SK-N-SH treated with all-trans-retinoic acid at 6 μM for 48 hours (cell line): ENCODE measurements around the gene SLC22A12.

Experiments used
- ATAC-seq: fragments of 200-7000 bp; cut with Tn5 transposase; 3 replicates; pipeline ENCODE4 v1.9.1; 2020; ENCODE audit warnings: mild to moderate bottlenecking, moderate library complexity
- ARNTL ChIP-seq: fragments of 450-650 bp; formaldehyde crosslinking; IDR thresholded peaks from 2 replicates; pipeline ENCODE4 v1.5.0; 2020; ENCODE audit warnings: low read depth, mild to moderate bottlenecking, moderate library complexity, borderline replicate concordance
- BACH2 ChIP-seq: fragments of 250-450 bp; sonication (Bioruptor Pico); IDR thresholded peaks from 2 replicates; pipeline ENCODE4 v1.9.0; 2021; ENCODE audit warnings: mild to moderate bottlenecking, borderline replicate concordance
- CREB5 ChIP-seq: fragments of 250-450 bp; sonication (Bioruptor Pico); IDR thresholded peaks from 2 replicates; pipeline ENCODE4 v1.5.1; 2020; ENCODE audit warnings: low read depth, mild to moderate bottlenecking, moderate library complexity
- CSDC2 ChIP-seq: fragments of 250-450 bp; sonication (Bioruptor Pico); IDR thresholded peaks from 2 replicates; pipeline ENCODE4 v1.5.0; 2020; ENCODE audit warnings: mild to moderate bottlenecking, moderate library complexity
- ESRRG ChIP-seq: fragments of 250-450 bp; sonication (Bioruptor Pico); IDR thresholded peaks from 2 replicates; pipeline ENCODE4 v1.6.1; 2021; ENCODE audit warnings: mild to moderate bottlenecking
- GLIS3 ChIP-seq: fragments of 250-450 bp; sonication (Bioruptor Pico); IDR thresholded peaks from 2 replicates; pipeline ENCODE4 v1.5.0; 2020; ENCODE audit warnings: mild to moderate bottlenecking, moderate library complexity
- PATZ1 ChIP-seq: fragments of 250-450 bp; sonication (Bioruptor Pico); IDR thresholded peaks from 2 replicates; pipeline ENCODE4 v1.8.0; 2020; ENCODE audit warnings: mild to moderate bottlenecking, moderate library complexity, borderline replicate concordance
- POU6F1 ChIP-seq: fragments of 250-450 bp; sonication (Bioruptor Pico); IDR thresholded peaks from 2 replicates; pipeline ENCODE4 v1.8.0; 2021; ENCODE audit warnings: low read depth, mild to moderate bottlenecking, moderate library complexity, borderline replicate concordance
- PPARA ChIP-seq: fragments of 250-450 bp; sonication (Bioruptor Pico); IDR thresholded peaks from 2 replicates; pipeline ENCODE4 v1.5.0; 2020; ENCODE audit warnings: mild to moderate bottlenecking, borderline replicate concordance
- RARB ChIP-seq: fragments of 250-450 bp; sonication (Bioruptor Pico); IDR thresholded peaks from 2 replicates; pipeline ENCODE4 v1.8.0; 2021; ENCODE audit warnings: mild to moderate bottlenecking, moderate library complexity
- TCF4 ChIP-seq: fragments of 250-450 bp; sonication (Bioruptor Pico); IDR thresholded peaks from 2 replicates; pipeline ENCODE4 v1.8.0; 2021; ENCODE audit warnings: mild to moderate bottlenecking, moderate library complexity, borderline replicate concordance
- TOX ChIP-seq: fragments of 250-450 bp; sonication (Bioruptor Pico); IDR thresholded peaks from 2 replicates; pipeline ENCODE4 v1.8.0; 2021; ENCODE audit warnings: mild to moderate bottlenecking, moderate library complexity, borderline replicate concordance
- TSHZ2 ChIP-seq: fragments of 250-450 bp; sonication (Bioruptor Pico); IDR thresholded peaks from 2 replicates; pipeline ENCODE4 v1.5.0; 2020; ENCODE audit warnings: mild to moderate bottlenecking, moderate library complexity
- ZC3H10 ChIP-seq: fragments of 250-450 bp; sonication (Bioruptor Pico); IDR thresholded peaks from 2 replicates; pipeline ENCODE4 v1.5.1; 2021; ENCODE audit warnings: mild to moderate bottlenecking, moderate library complexity
- ZFP30 ChIP-seq: fragments of 450-650 bp; formaldehyde crosslinking; IDR thresholded peaks from 2 replicates; pipeline ENCODE4 v1.5.0; 2022; ENCODE audit warnings: mild to moderate bottlenecking, moderate library complexity
- ZNF565 ChIP-seq: fragments of 450-650 bp; formaldehyde crosslinking; conservative IDR thresholded peaks from 2 replicates; pipeline ENCODE4 v1.5.0; 2020; ENCODE audit warnings: low read depth, mild to moderate bottlenecking, moderate library complexity
- ZNF8 ChIP-seq: fragments of 450-650 bp; formaldehyde crosslinking; IDR thresholded peaks from 2 replicates; pipeline ENCODE4 v1.5.0; 2020; ENCODE audit warnings: mild to moderate bottlenecking, moderate library complexity

The SLC22A12 gene

GRCh38 chr11:64647019-64647779 lies 56.2 kb downstream of the SLC22A12 start:
- TF ChIP-seq ZFP30 (CRISPR knock-in tag) (no peak), RARB (CRISPR knock-in tag) (no peak), TSHZ2 (no peak), POU6F1 (CRISPR knock-in tag) (no peak), CREB5 (no peak), ZNF8 (CRISPR knock-in tag) (no peak), BACH2 (CRISPR knock-in tag) (no peak), PATZ1 (CRISPR knock-in tag) (no peak), ZC3H10 (no peak)
- ATAC-seq, result no peak

GRCh38 chr11:64648551-64648950 lies 57.5 kb downstream of the SLC22A12 start:
- TF ChIP-seq TOX, result no peak
- TF ChIP-seq ZFP30 (CRISPR knock-in tag), result no peak
- TF ChIP-seq ESRRG, result no peak
- no peak for TF ChIP-seq ARNTL (CRISPR knock-in tag)
- no peak for TF ChIP-seq ZC3H10
- TF ChIP-seq CSDC2 (CRISPR knock-in tag), result no peak
- no peak for TF ChIP-seq CREB5
- no peak for TF ChIP-seq POU6F1 (CRISPR knock-in tag)
- TF ChIP-seq RARB (CRISPR knock-in tag), result no peak
- no peak for TF ChIP-seq PPARA
- no peak for TF ChIP-seq TCF4 (CRISPR knock-in tag)
- no peak for TF ChIP-seq TSHZ2
- no peak for TF ChIP-seq ZNF565 (CRISPR knock-in tag)
- TF ChIP-seq GLIS3 (CRISPR knock-in tag), result no peak
- TF ChIP-seq, all 23 proteins: peak for 0
- no peak for ATAC-seq
